SHP77 (cell line): ENCODE data around the gene IL15RA.

Experiments
- DNase-seq, 2 experiments: peaks; one replicate each; lab custom pipeline; 2025; lab: John Stamatoyannopoulos, UW

Gene IL15RA

GRCh38 chr10:5977471-5978229 lies at the start of gene IL15RA:
TSS of gene IL15RA (minus strand) at chr10:5977543. CDS start at chr10:5977492, 51 bp downstream.
- no peak for DNase-seq

GRCh38 chr10:6025683-6026255 lies 48.4 kb upstream of the IL15RA start:
- DNase-seq = no peak

- no peak for DNase-seq
Observed at GRCh38 chr10:6024334-6024682, 47.0 kb upstream of the IL15RA start.

GRCh38 chr10:6023661-6024333 lies 46.5 kb upstream of the IL15RA start:
- no peak for DNase-seq

GRCh38 chr10:6022660-6023059 lies 45.3 kb upstream of the IL15RA start:
- DNase-seq = no peak

GRCh38 chr10:6020826-6021225 lies 43.5 kb upstream of the IL15RA start:
- no peak for DNase-seq

- no peak for DNase-seq
Observed at GRCh38 chr10:6019796-6020195, 42.5 kb upstream of the IL15RA start.

- no peak for DNase-seq
Observed at GRCh38 chr10:6019010-6019782, 41.9 kb upstream of the IL15RA start.

GRCh38 chr10:6018422-6018821 lies 41.1 kb upstream of the IL15RA start:
- DNase-seq = no peak

GRCh38 chr10:6017781-6018354 lies 40.5 kb upstream of the IL15RA start:
- no peak for DNase-seq

GRCh38 chr10:6014241-6014761 lies 37.0 kb upstream of the IL15RA start:
- peak; percentile 5 to 23 for DNase-seq

GRCh38 chr10:6013413-6014192 lies 36.3 kb upstream of the IL15RA start:
- DNase-seq = peak in 1 of 2 experiments; percentile 27

GRCh38 chr10:6012121-6012905 lies 35.0 kb upstream of the IL15RA start:
- DNase-seq = no peak

- no peak for DNase-seq
Observed at GRCh38 chr10:6011558-6011957, 34.2 kb upstream of the IL15RA start.

- no peak for DNase-seq
Observed at GRCh38 chr10:6010569-6010968, 33.2 kb upstream of the IL15RA start.

GRCh38 chr10:6009961-6010360 lies 32.6 kb upstream of the IL15RA start:
- DNase-seq = no peak

GRCh38 chr10:6009150-6009549 lies 31.8 kb upstream of the IL15RA start:
- no peak for DNase-seq

GRCh38 chr10:6008497-6009142 lies 31.3 kb upstream of the IL15RA start:
- no peak for DNase-seq

- DNase-seq = no peak
Observed at GRCh38 chr10:6006991-6007390, 29.6 kb upstream of the IL15RA start.

- DNase-seq = no peak
Observed at GRCh38 chr10:6006546-6006945, 29.2 kb upstream of the IL15RA start.
